Osteoblast (primary cell): ENCODE data around the gene LHX6. TPM values are rescaled to one million over a fixed set of nuclear protein-coding genes. Genes with fewer than 3 reads are reported as not detected.

Experiments
- DNase-seq: peaks from one replicate; pipeline ENCODE4 v3.0.0; 2011; ENCODE audit warnings: low spot score, mixed read lengths; ENCODE audit not compliant: insufficient read length; ENCODE audit errors: missing footprints
- H2AFZ ChIP-seq: 2 replicates; pipeline ENCODE4 v1.6.0; 2011; ENCODE audit warnings: mild to moderate bottlenecking, low read length
- H3K27ac ChIP-seq: 2 replicates; pipeline ENCODE4 v1.5.1; 2011; ENCODE audit warnings: mild to moderate bottlenecking, low read depth, low read length, moderate library complexity
- H3K27me3 ChIP-seq: 2 replicates; pipeline ENCODE4 v1.6.0; 2012; ENCODE audit warnings: mild to moderate bottlenecking, control low read depth, inconsistent platforms, low read length, moderate library complexity; ENCODE audit not compliant: insufficient read depth
- H3K36me3 ChIP-seq: 2 replicates; pipeline ENCODE4 v1.5.1; 2011; ENCODE audit warnings: mild to moderate bottlenecking, low read length, control low read depth, moderate library complexity; ENCODE audit not compliant: insufficient read depth
- H3K4me1 ChIP-seq: 2 replicates; pipeline ENCODE4 v1.5.1; 2011; ENCODE audit warnings: mild to moderate bottlenecking, low read length, control low read depth, moderate library complexity; ENCODE audit not compliant: insufficient read depth
- H3K4me2 ChIP-seq: 2 replicates; pipeline ENCODE4 v1.6.0; 2011; ENCODE audit warnings: mild to moderate bottlenecking, low read length; ENCODE audit not compliant: insufficient read depth
- H3K4me3 ChIP-seq: fragments of 200-600 bp; sonication (generic); 3 replicates; pipeline ENCODE4 v1.5.1; 2012; ENCODE audit warnings: mild to moderate bottlenecking, low read length, inconsistent platforms; ENCODE audit not compliant: insufficient read depth
- H3K79me2 ChIP-seq: 2 replicates; pipeline ENCODE4 v1.6.0; 2012; ENCODE audit warnings: mild to moderate bottlenecking, low read length, control low read depth, inconsistent platforms; ENCODE audit not compliant: insufficient read depth
- H3K9me3 ChIP-seq: 2 replicates; pipeline ENCODE4 v1.5.1; 2011; ENCODE audit warnings: low read depth, low read length, control low read depth
- H4K20me1 ChIP-seq: 2 replicates; pipeline ENCODE4 v1.6.0; 2012; ENCODE audit warnings: mild to moderate bottlenecking, low read length, control low read depth; ENCODE audit not compliant: insufficient read depth
- CTCF ChIP-seq: IDR thresholded peaks from 2 replicates; pipeline ENCODE4 v1.5.1; 2011; ENCODE audit warnings: mild to moderate bottlenecking, low read depth, low read length, moderate library complexity; ENCODE audit errors: extremely low read depth
- total RNA-seq: library from RNA; depleted of rRNA; stranded (reverse); fragments of >200 nt; gene quantifications from 2 replicates; pipeline ENCODE4 v1.2.3, GENCODE V29; 2012

LHX6 gene
- total RNA-seq, 1 donor: not detected

- Histone ChIP-seq H3K9me3 (no peaks in the 10 kb centered on the region), H3K4me3 (no peak overlapping the region), H3K4me1 (peaks cover 15% of the 10 kb centered on the region), H2AFZ (no peak overlapping the region), H3K4me2 (no peak overlapping the region), H3K27me3 (peaks cover 39% of the 10 kb centered on the region), H4K20me1 (no peaks in the 10 kb centered on the region), H3K36me3 (no peaks in the 10 kb centered on the region), H3K79me2 (no peaks in the 10 kb centered on the region), H3K27ac (no peak overlapping the region)
- no peak for TF ChIP-seq CTCF
- DNase-seq: no peak
Observed at GRCh38 chr9:122176916-122177315, 51.8 kb downstream of the LHX6 start.

GRCh38 chr9:122173670-122174069, 55.1 kb downstream of the LHX6 start:
- TF ChIP-seq CTCF: no peak
- no peaks in the 10 kb centered on the region for H3K36me3 ChIP-seq
- no peak for DNase-seq
- H2AFZ ChIP-seq: no peak overlapping the region
- H3K4me2 ChIP-seq: no peak overlapping the region
- H3K9me3 ChIP-seq: no peaks in the 10 kb centered on the region
- H3K27ac ChIP-seq: no peak overlapping the region
- no peaks in the 10 kb centered on the region for H3K79me2 ChIP-seq
- H3K4me1 ChIP-seq: no peaks in the 10 kb centered on the region
- H3K27me3 ChIP-seq: peaks cover 58% of the 10 kb centered on the region
- no peaks in the 10 kb centered on the region for H4K20me1 ChIP-seq
- no peak overlapping the region for H3K4me3 ChIP-seq

- Histone ChIP-seq H4K20me1 (no peaks in the 10 kb centered on the region), H3K27me3 (peaks cover 57% of the 10 kb centered on the region), H3K4me1 (no peaks in the 10 kb centered on the region), H3K4me2 (no peak overlapping the region), H3K9me3 (no peaks in the 10 kb centered on the region), H2AFZ (no peak overlapping the region), H3K79me2 (no peaks in the 10 kb centered on the region), H3K27ac (no peak overlapping the region), H3K4me3 (no peak overlapping the region), H3K36me3 (no peaks in the 10 kb centered on the region)
- no peak for TF ChIP-seq CTCF
- no peak for DNase-seq
Observed at GRCh38 chr9:122172131-122172530, 56.6 kb downstream of the LHX6 start.

GRCh38 chr9:122168356-122168755, 60.4 kb downstream of the LHX6 start:
- H3K36me3 ChIP-seq: no peaks in the 10 kb centered on the region
- no peak for TF ChIP-seq CTCF
- H3K4me1 ChIP-seq: no peaks in the 10 kb centered on the region
- DNase-seq: no peak
- H3K27me3 ChIP-seq: peaks cover 56% of the 10 kb centered on the region
- H3K9me3 ChIP-seq: no peaks in the 10 kb centered on the region
- no peak overlapping the region for H2AFZ ChIP-seq
- H3K4me3 ChIP-seq: no peak overlapping the region
- no peaks in the 10 kb centered on the region for H4K20me1 ChIP-seq
- no peak overlapping the region for H3K4me2 ChIP-seq
- no peaks in the 10 kb centered on the region for H3K79me2 ChIP-seq
- H3K27ac ChIP-seq: no peak overlapping the region
